H1 (cell line): ENCODE results near the gene CHD8. TPM values are rescaled to one million over a fixed set of nuclear protein-coding genes. Genes with fewer than 3 reads are reported as not detected.

Experiments used
- CTCF ChIA-PET: fragments of 300-600 bp; sonication (Branson Sonifier 250); formaldehyde crosslinking; loops from one replicate; lab custom pipeline; 2021; ENCODE audit not compliant: partially characterized antibody; lab: Charles Lee
- POLR2A ChIA-PET: fragments of 300-600 bp; sonication (Branson Sonifier 250); formaldehyde crosslinking; loops from one replicate; lab custom pipeline; 2021; ENCODE audit warnings: inconsistent platforms; ENCODE audit not compliant: partially characterized antibody; lab: Charles Lee
- DNase-seq, 2 experiments: peaks; one replicate each; pipeline versions ENCODE4 v3.0.0 to v3.0.0-alpha.2; 2010 to 2022; ENCODE audit warnings: low spot score in 2 of 2, low read depth in 1 of 2, mixed read lengths in 1 of 2
- FAIRE-seq: peaks from 2 replicates; lab custom pipeline; 2011; peaks lifted over from hg19 to GRCh38; lab: Jason Lieb, UNC
- H2AFZ ChIP-seq: 2 replicates; pipeline ENCODE4 v1.8.1; 2012; ENCODE audit warnings: low read length, inconsistent platforms
- H2AK5ac ChIP-seq: 2 replicates; pipeline ENCODE4 v1.6.1; 2013; ENCODE audit warnings: low read depth, low read length
- H2BK120ac ChIP-seq: replicated peaks from 2 replicates; pipeline ENCODE3; 2013; ENCODE audit warnings: low read depth, low read length, inconsistent platforms
- H2BK12ac ChIP-seq: 2 replicates; pipeline ENCODE4 v1.6.1; 2013; ENCODE audit warnings: low read depth, low read length
- H2BK15ac ChIP-seq: 2 replicates; pipeline ENCODE4 v1.6.1; 2013; ENCODE audit warnings: low read length
- H2BK20ac ChIP-seq: 2 replicates; pipeline ENCODE4 v1.6.1; 2013; ENCODE audit warnings: low read length
- H2BK5ac ChIP-seq: 2 replicates; pipeline ENCODE4 v1.6.1; 2013; ENCODE audit warnings: low read depth, low read length
- H3K14ac ChIP-seq: 2 replicates; pipeline ENCODE4 v1.6.1; 2013; ENCODE audit warnings: inconsistent platforms; ENCODE audit not compliant: insufficient read length
- H3K18ac ChIP-seq: 2 replicates; pipeline ENCODE4 v1.6.1; 2013; ENCODE audit warnings: low read length; ENCODE audit errors: extremely low read depth
- H3K23ac ChIP-seq: 2 replicates; pipeline ENCODE4 v1.6.1; 2013; ENCODE audit warnings: inconsistent platforms; ENCODE audit not compliant: insufficient read length
- H3K23me2 ChIP-seq: 2 replicates; pipeline ENCODE4 v1.6.1; 2013; ENCODE audit warnings: low read depth, low read length
- H3K27ac ChIP-seq: 2 replicates; pipeline ENCODE4 v1.6.1; 2011; ENCODE audit warnings: low read depth, low read length, inconsistent platforms
- H3K27me3 ChIP-seq, 4 experiments: replicated peaks in 1 of 4; 1 replicate in 1 of 4; 2 replicates in 3 of 4; pipeline versions ENCODE4 v1.6.1 to v1.8.1; 2011 to 2013; ENCODE audit warnings: low read length in 3 of 4, mild to moderate bottlenecking in 3 of 4, inconsistent platforms in 2 of 4, mixed read lengths in 2 of 4, moderate library complexity in 1 of 4; ENCODE audit not compliant: control insufficient read depth in 3 of 4, insufficient read depth in 3 of 4; ENCODE audit errors: extremely low read depth in 1 of 4
- H3K36me3 ChIP-seq, 4 experiments: 2 replicates each; pipeline versions ENCODE4 v1.6.1 to v1.8.1; 2011 to 2013; ENCODE audit warnings: mild to moderate bottlenecking in 4 of 4, low read length in 3 of 4, moderate library complexity in 2 of 4, control low read depth in 1 of 4, inconsistent platforms in 1 of 4; ENCODE audit not compliant: insufficient read depth in 4 of 4, control insufficient read depth in 2 of 4
- H3K4ac ChIP-seq: replicated peaks from 2 replicates; pipeline ENCODE3; 2013; ENCODE audit warnings: low read length, low read depth, mixed read lengths, inconsistent platforms; ENCODE audit not compliant: insufficient read length
- H3K4me1 ChIP-seq, 4 experiments: replicated peaks in 1 of 4; 1 replicate in 1 of 4; 2 replicates in 3 of 4; pipeline versions ENCODE4 v1.6.1 to v1.8.1; 2011 to 2013; ENCODE audit warnings: low read length in 3 of 4, inconsistent platforms in 2 of 4, mixed read lengths in 1 of 4; ENCODE audit not compliant: insufficient read depth in 4 of 4, control insufficient read depth in 3 of 4
- H3K4me2 ChIP-seq, 2 experiments: 2 replicates each; pipeline versions ENCODE4 v1.6.1 to v1.8.1; 2011 to 2013; ENCODE audit warnings: low read depth in 2 of 2, low read length in 2 of 2, control low read depth in 1 of 2, inconsistent platforms in 1 of 2, mild to moderate bottlenecking in 1 of 2; ENCODE audit not compliant: insufficient read depth in 1 of 2
- H3K4me3 ChIP-seq, 4 experiments: fragments of 200-600, 300-600 bp in 1 of 4; sonication (generic), shearing (Covaris generic), sonication (Bioruptor Twin) in 1 of 4; 2 replicates each; pipeline versions ENCODE4 v1.5.1 to v1.8.1; 2011 to 2016; ENCODE audit warnings: low read length in 4 of 4, low read depth in 3 of 4, control low read depth in 2 of 4, inconsistent platforms in 2 of 4, mild to moderate bottlenecking in 2 of 4, mixed read lengths in 1 of 4, moderate library complexity in 1 of 4; ENCODE audit not compliant: insufficient read depth in 2 of 4; ENCODE audit errors: extremely low read depth in 1 of 4
- H3K56ac ChIP-seq: replicated peaks from 2 replicates; pipeline ENCODE3; 2013; ENCODE audit warnings: low read depth, mild to moderate bottlenecking, mixed read lengths, low read length, inconsistent platforms; ENCODE audit not compliant: insufficient read length
- H3K79me1 ChIP-seq: 2 replicates; pipeline ENCODE4 v1.6.1; 2013; ENCODE audit warnings: low read depth, low read length, control low read depth
- H3K79me2 ChIP-seq, 2 experiments: 2 replicates each; pipeline versions ENCODE4 v1.6.1 to v1.8.1; 2012 to 2013; ENCODE audit warnings: low read length in 2 of 2, mild to moderate bottlenecking in 2 of 2, inconsistent platforms in 1 of 2; ENCODE audit not compliant: insufficient read depth in 2 of 2, control insufficient read depth in 1 of 2
- H3K9ac ChIP-seq, 4 experiments: replicated peaks in 1 of 4; 1 replicate in 1 of 4; 2 replicates in 3 of 4; pipeline versions ENCODE4 v1.6.1 to v1.8.1; 2011 to 2013; ENCODE audit warnings: low read depth in 3 of 4, low read length in 3 of 4, control low read depth in 2 of 4, mild to moderate bottlenecking in 2 of 4, moderate library complexity in 2 of 4, inconsistent platforms in 1 of 4; ENCODE audit errors: extremely low read depth in 1 of 4
- H3K9me3 ChIP-seq, 2 experiments: 2 replicates each; pipeline versions ENCODE4 v1.6.1 to v1.8.1; 2012 to 2013; ENCODE audit warnings: mild to moderate bottlenecking in 2 of 2, moderate library complexity in 2 of 2, control low read depth in 1 of 2, inconsistent platforms in 1 of 2, low read depth in 1 of 2, low read length in 1 of 2, mixed read lengths in 1 of 2; ENCODE audit not compliant: insufficient read depth in 2 of 2
- H4K20me1 ChIP-seq, 2 experiments: replicated peaks in 1 of 2; 2 replicates each; pipeline versions ENCODE3 to v1.8.1; 2011 to 2013; ENCODE audit warnings: inconsistent platforms in 2 of 2, low read length in 2 of 2, mild to moderate bottlenecking in 1 of 2; ENCODE audit not compliant: insufficient read depth in 2 of 2, control insufficient read depth in 1 of 2
- H4K5ac ChIP-seq: 2 replicates; pipeline ENCODE4 v1.6.1; 2013; ENCODE audit warnings: low read length, low read depth, mixed read lengths, inconsistent platforms; ENCODE audit not compliant: insufficient read length
- H4K8ac ChIP-seq: 2 replicates; pipeline ENCODE4 v1.8.0; 2013; ENCODE audit warnings: mild to moderate bottlenecking, moderate library complexity, low read length, inconsistent platforms; ENCODE audit not compliant: insufficient read depth; ENCODE audit errors: extremely low read depth
- H4K91ac ChIP-seq: replicated peaks from 2 replicates; pipeline ENCODE3; 2013; ENCODE audit warnings: low read length, mixed read lengths, inconsistent platforms; ENCODE audit not compliant: insufficient read length
- CBX5 ChIP-seq: fragments of 300-800, 300-1000 bp; sonication (generic); IDR thresholded peaks from 2 replicates; pipeline ENCODE4 v1.7.1; 2016; ENCODE audit warnings: antibody characterized with exemption, low read length, low read depth
- CREB1 ChIP-seq: IDR thresholded peaks from 2 replicates; pipeline ENCODE4 v1.6.1; 2012; ENCODE audit warnings: inconsistent platforms
- CTCF ChIP-seq, 3 experiments: IDR thresholded peaks; 1 replicate in 2 of 3; 2 replicates in 1 of 3; pipeline versions ENCODE4 v1.5.1 to v1.6.1; 2011; ENCODE audit warnings: low read length in 3 of 3, mild to moderate bottlenecking in 3 of 3, inconsistent platforms in 2 of 3, low read depth in 1 of 3, moderate library complexity in 1 of 3; ENCODE audit not compliant: insufficient read depth in 1 of 3; ENCODE audit errors: control extremely low read depth in 1 of 3
- SP2 ChIP-seq: IDR thresholded peaks from 2 replicates; pipeline ENCODE4 v1.6.1; 2012; ENCODE audit warnings: mild to moderate bottlenecking, low read length, inconsistent platforms
- SP4 ChIP-seq: IDR thresholded peaks from 2 replicates; pipeline ENCODE4 v1.6.1; 2012; ENCODE audit warnings: low read length, inconsistent platforms
- TBP ChIP-seq: IDR thresholded peaks from 2 replicates; pipeline ENCODE4 v1.6.1; 2011; ENCODE audit warnings: low read depth, low read length, improper control_type of control experiment
- WGBS, 2 experiments: shearing (Covaris generic) in 1 of 2; methylation state at CpG; one replicate each; pipeline versions ENCODE4 v1.1.6 to v1.1.7; 2013 to 2015; ENCODE audit warnings: low lambda C conversion rate in 2 of 2, mixed read lengths in 2 of 2, inconsistent platforms in 1 of 2, low coverage in 1 of 2, missing lambda C conversion rate in 1 of 2; ENCODE audit not compliant: insufficient replicate concordance in 2 of 2, insufficient coverage in 1 of 2, insufficient read length in 1 of 2; ENCODE audit errors: extremely low coverage in 1 of 2, missing lambda C conversion rate in 1 of 2; 5-methylcytosine and 5-hydroxymethylcytosine counted together
- polyA plus RNA-seq, 7 experiments: library from polyadenylated mRNA; depleted of rRNA in 3 of 7; stranded (reverse) in 5 of 7; unstranded in 2 of 7; fragments of >200 nt in 5 of 7; fragments of 200-250 nt in 2 of 7; gene quantifications; 1 replicate in 5 of 7; 2 replicates in 1 of 7; 4 replicates in 1 of 7; pipeline versions ENCODE4 v1.2.1 to v1.2.3, GENCODE V29; 2011 to 2013; ENCODE audit warnings: missing spikeins in 2 of 7, mixed read lengths in 2 of 7
- total RNA-seq: library from RNA; stranded (reverse); fragmentation: NEBNext Ultra II Directional; extraction: Animal tissue kit (Norgen Biotek cat#: 25700); gene quantifications from 2 replicates; pipeline ENCODE4 v1.2.1, GENCODE V29; 2021

The CHD8 gene
- total and polyA plus RNA-seq, 2 of the 8 experiments (the other 6 are each of a cell fraction or from before 2014, with no cell fraction given) = 88.3 to 140 TPM

- H2AK5ac ChIP-seq = no peak overlapping the region
- no peaks in the 10 kb centered on the region for H3K23me2 ChIP-seq
- no peaks in the 10 kb centered on the region; the same call in 1 of the 2 replicates for H3K79me1 ChIP-seq
- H3K23ac ChIP-seq = no peak overlapping the region
- no peaks in the 10 kb centered on the region; a peak in 1 of 7 replicates for H3K27me3 ChIP-seq
- H3K4me1 ChIP-seq = no peaks in the 10 kb centered on the region
- H3K4ac ChIP-seq = no peak overlapping the region
- peaks cover 0 to 6% of the 10 kb centered on the region in 2 experiments for H4K20me1 ChIP-seq
- CTCF ChIA-PET = interaction anchor here (1.0 to 2.3 kb wide), 3 partner anchors 37 to 79 kb away, joined by 3 to 6 read pairs (median 3); partner anchors contain the start of gene CHD8
- no peak overlapping the region for H3K4me3 ChIP-seq
- DNase-seq = no peak
- H3K14ac ChIP-seq = no peak overlapping the region
- TF ChIP-seq SP4 (no peak), SP2 (no peak), CREB1 (no peak), TBP (no peak), CBX5 (no peak), CTCF (IDR thresholded peaks at IDR 0.05; ENCODE audit: control extremely low read depth in 1 of 3, insufficient read depth in 1 of 3, low read depth in 1 of 3, low read length in 3 of 3) (no peak)
- TF ChIP-seq, all 59 proteins: peak for 0
- WGBS, 2 experiments = 94% methylated on average over 5 of the region's 5 CpGs; no CpG with 5 or more reads in 1 of the 2 experiments
- FAIRE-seq = no peak
- no peak overlapping the region for H2AFZ ChIP-seq
- no peak overlapping the region for H3K4me2 ChIP-seq
- no peak overlapping the region for H3K27ac ChIP-seq
- no peaks in the 10 kb centered on the region for H3K79me2 ChIP-seq
- H3K56ac ChIP-seq = no peak overlapping the region
- H2BK5ac ChIP-seq = no peak overlapping the region
- H4K5ac ChIP-seq = no peak overlapping the region
- no peaks in the 10 kb centered on the region for H3K9me3 ChIP-seq
- H4K8ac ChIP-seq = no peak overlapping the region
- no peak overlapping the region for H2BK120ac ChIP-seq
- H3K18ac ChIP-seq = no peak overlapping the region
- H3K9ac ChIP-seq = no peak overlapping the region
- H2BK15ac ChIP-seq = no peak overlapping the region
- H4K91ac ChIP-seq = no peak overlapping the region
- H3K36me3 ChIP-seq = peaks cover 17 to 68% (median 43%) of the 10 kb centered on the region in 4 experiments
- H2BK12ac ChIP-seq = no peak overlapping the region
- H2BK20ac ChIP-seq = no peak overlapping the region
- POLR2A ChIA-PET = interaction anchor here (0.7 to 2.0 kb wide), 8 partner anchors 8 to 153 kb away, joined by 3 to 6 read pairs (median 4); no protein-coding TSS in a partner anchor
Measured at GRCh38 chr14:21419528-21419927, 36.4 kb downstream of the CHD8 start.
